GM10248 (cell line): ENCODE data around the gene PYGO2.
A peak's percentile ranks its signal among the peaks of the same experiment; 100 is the strongest.

Experiments
- CTCF ChIA-PET: fragments of 300-600 bp; sonication (Branson Sonifier 250); formaldehyde crosslinking; extraction: SDS; loops from one replicate; lab custom pipeline; 2021; ENCODE audit warnings: antibody characterized with exemption; lab: Yijun Ruan, JAX
- POLR2A ChIA-PET: fragments of 350-650 bp; sonication (Branson Sonifier 250); formaldehyde crosslinking; extraction: SDS; loops from one replicate; lab custom pipeline; 2020; ENCODE audit warnings: antibody characterized with exemption; lab: Yijun Ruan, JAX
- DNase-seq: peaks from one replicate; pipeline ENCODE4 v3.0.0; 2012; ENCODE audit errors: extremely low spot score
- CTCF ChIP-seq: IDR thresholded peaks from 2 replicates; pipeline ENCODE4 v1.5.1; 2012; ENCODE audit warnings: mild to moderate bottlenecking, low read depth; ENCODE audit errors: extremely low read depth, missing control alignments, control extremely low read depth

PYGO2 gene

DNA sequence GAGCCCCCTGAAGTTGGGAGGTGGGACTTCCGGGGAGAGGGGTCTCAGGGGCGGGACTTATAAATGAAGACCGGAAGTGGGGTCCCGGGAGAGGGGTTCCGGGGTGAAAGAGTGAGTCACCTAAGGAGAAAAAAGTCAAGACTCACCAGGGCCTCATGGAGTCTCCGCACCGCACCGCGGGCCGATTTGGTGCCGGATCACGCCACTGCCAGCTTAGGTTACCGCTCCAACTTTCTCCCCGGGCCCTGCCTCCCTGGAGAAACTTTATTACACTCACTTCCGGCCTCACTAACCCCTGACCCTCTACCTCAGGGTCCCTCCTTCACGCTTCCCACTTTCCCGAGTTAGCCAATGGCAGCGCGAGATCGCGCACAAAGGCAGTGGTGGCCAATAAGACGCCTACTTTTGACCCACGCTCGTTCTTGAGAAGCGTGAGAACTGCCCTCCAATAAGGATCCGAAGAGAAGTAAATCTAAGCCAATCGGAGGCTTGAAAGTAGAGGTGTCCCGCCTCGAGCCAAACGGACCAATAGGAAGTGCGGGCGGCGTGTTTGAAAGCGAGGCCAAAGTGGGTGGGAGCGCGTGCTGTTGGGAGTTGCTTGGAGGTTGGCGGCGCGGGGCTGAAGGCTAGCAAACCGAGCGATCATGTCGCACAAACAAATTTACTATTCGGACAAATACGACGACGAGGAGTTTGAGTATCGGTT lies 12.7 kb upstream of the PYGO2 start, which contains the start of gene CKS1B:
Gene CKS1B, plus strand, starts transcription at position 580 of the 706 bp plus-strand sequence. Its CDS starts 65 bp downstream, at position 645.
- POLR2A ChIA-PET = interaction anchor here (0.7 to 2.4 kb wide), 6 partner anchors 10 to 118 kb away, joined by 3 to 11 read pairs (median 8); partner anchors contain the start of genes FLAD1 and PBXIP1
- TF ChIP-seq CTCF = no peak
- CTCF ChIA-PET = interaction anchor here (0.7 to 5.3 kb wide), 14 partner anchors 9 to 111 kb away, joined by 3 to 51 read pairs (median 4); partner anchors contain the start of genes ADAM15 and PYGO2
- peak; percentile 93 for DNase-seq

DNA sequence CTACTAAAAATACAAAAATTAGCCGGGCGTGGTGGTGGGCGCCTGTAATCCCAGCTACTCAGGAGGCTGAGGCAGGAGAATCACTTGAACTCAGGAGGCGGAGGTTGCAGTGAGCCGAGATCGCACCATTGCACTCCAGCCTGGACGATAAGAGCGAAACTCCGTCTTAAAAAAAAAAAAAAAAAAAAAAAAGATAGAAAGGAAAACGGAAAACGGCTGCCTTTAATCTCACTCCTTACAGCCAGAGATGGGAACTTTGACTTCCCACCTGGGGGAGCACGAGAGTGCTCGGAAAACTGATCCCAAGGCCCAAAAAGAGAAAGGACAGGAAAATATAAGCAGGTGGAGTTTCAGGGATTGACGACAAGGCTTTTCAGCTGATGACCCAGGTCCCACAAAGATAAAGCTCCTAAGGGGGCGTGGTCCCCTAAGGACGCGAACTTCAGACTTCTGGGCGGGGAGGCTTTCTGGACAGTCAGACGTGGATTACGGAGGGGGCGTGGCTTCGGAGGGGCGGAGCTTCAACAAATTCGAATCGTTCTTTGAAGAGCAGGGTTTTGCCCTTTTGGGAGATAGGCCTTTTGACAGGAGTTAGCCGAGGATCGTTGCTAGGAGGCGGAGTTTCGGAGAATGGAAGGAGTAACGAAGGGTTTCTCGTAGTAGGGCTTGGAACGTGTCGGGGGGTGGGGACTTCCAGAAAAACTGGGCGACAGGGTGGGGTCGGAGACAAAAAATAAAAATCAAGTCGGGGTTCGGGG lies 11.9 kb upstream of the PYGO2 start:
- DNase-seq = peak; percentile 88
- ChIA-PET POLR2A (interaction anchor here (0.7 to 2.4 kb wide), 9 partner anchors 10 to 1339 kb away, joined by 3 to 11 read pairs (median 7); partner anchors contain the start of genes CHTOP, FLAD1, KCNN3 and PBXIP1), CTCF (interaction anchor here (0.7 to 5.3 kb wide), 13 partner anchors 9 to 112 kb away, joined by 3 to 51 read pairs (median 4); partner anchors contain the start of genes ADAM15 and PYGO2)
- TF ChIP-seq CTCF = no peak

GRCh38 chr1:154972517-154973343 lies 11.1 kb upstream of the PYGO2 start:
- POLR2A ChIA-PET = interaction anchor here (0.7 to 2.4 kb wide), 4 partner anchors 11 to 33 kb away, joined by 3 to 6 read pairs (median 4); partner anchors contain the start of gene PYGO2
- DNase-seq = no peak

GRCh38 chr1:154972213-154972516 lies 10.6 kb upstream of the PYGO2 start:
- CTCF ChIA-PET = interaction anchor here (1.9 to 5.3 kb wide), 4 partner anchors 11 to 79 kb away, joined by 4 to 51 read pairs (median 8); partner anchors contain the start of genes ADAM15 and PYGO2

More at GRCh38 chr1:154972517-154973343, 11.1 kb upstream of the PYGO2 start:
- CTCF ChIA-PET = interaction anchor here (1.0 to 5.3 kb wide), 10 partner anchors 8 to 112 kb away, joined by 3 to 51 read pairs (median 6); partner anchors contain the start of genes ADAM15 and PYGO2
- TF ChIP-seq CTCF = no peak

More at GRCh38 chr1:154972213-154972516, 10.6 kb upstream of the PYGO2 start:
- DNase-seq = no peak
- no peak for TF ChIP-seq CTCF
- POLR2A ChIA-PET = interaction anchor here (0.9 to 2.3 kb wide), 2 partner anchors 11 to 20 kb away, joined by 3 to 6 read pairs; partner anchors contain the start of gene PYGO2
